Measurements from ENCODE around the gene ADAMTS18. TPM values are rescaled to one million over a fixed set of nuclear protein-coding genes. Genes with fewer than 3 reads are reported as not detected.

The ADAMTS18 gene
- total RNA-seq, 2 experiments from 2014 or later, result not detected

DNA sequence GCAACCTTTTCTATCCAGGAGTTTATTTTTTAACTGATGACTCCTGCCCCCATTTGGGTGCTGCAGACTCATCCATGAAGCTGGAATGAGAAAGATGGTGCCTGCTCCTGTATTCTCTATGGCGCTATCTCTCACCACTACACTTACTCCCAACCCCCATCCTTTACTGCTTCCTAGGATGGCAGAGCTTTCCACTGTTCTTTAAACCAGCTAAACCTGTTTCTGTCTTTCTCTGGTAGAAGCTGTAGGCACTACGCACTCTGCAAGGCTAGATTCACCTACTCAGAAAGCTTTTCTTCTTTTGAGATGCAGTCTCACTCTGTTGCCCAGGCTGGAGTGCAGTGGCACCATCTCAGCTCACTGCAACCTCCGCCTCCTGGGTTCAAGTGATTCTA, 47.0 kb downstream of the ADAMTS18 start:
- no peak overlapping the region for H2AFZ ChIP-seq (ENCODE audit: low read length)
- H3K4me2 ChIP-seq (ENCODE audit: low read length), result no peak overlapping the region
- no peak for DNase-seq (ENCODE audit: low spot score)
- H3K4me1 ChIP-seq (ENCODE audit: insufficient read depth, low read length, poor library complexity, severe bottlenecking), result no peaks in the 10 kb centered on the region
- no peaks in the 10 kb centered on the region for H3K79me2 ChIP-seq (ENCODE audit: insufficient read depth, low read depth, low read length)
- POLR2A ChIA-PET, result interaction anchor here (0.6 kb wide), 1 partner anchor 11 kb away, joined by 4 read pairs; no protein-coding TSS in a partner anchor
- no peak overlapping the region for H3K4me3 ChIP-seq (ENCODE audit: low read depth, low read length, poor library complexity, severe bottlenecking)
- CTCF ChIA-PET (ENCODE audit: unreplicated experiment), result no interaction called here
- H4K20me1 ChIP-seq (ENCODE audit: insufficient read depth, low read length), result no peaks in the 10 kb centered on the region
- H3K9me2 ChIP-seq (ENCODE audit: insufficient read depth, low read length), result no peaks in the 10 kb centered on the region
- H3K27ac ChIP-seq (ENCODE audit: low read depth, low read length, poor library complexity, severe bottlenecking), result no peak overlapping the region
- TF ChIP-seq EZH2phosphoT487 (IDR thresholded peaks at IDR 0.05; ENCODE audit: borderline replicate concordance, low read depth, low read length) (no peak), CTCF (conservative IDR thresholded peaks at IDR 0.05; ENCODE audit: low read length) (no peak)
- BruUV-seq (replicated peaks), result no TSS peak
- no peaks in the 10 kb centered on the region for H3K36me3 ChIP-seq (ENCODE audit: insufficient read depth, low read length)
- intact Hi-C loops (cut with micrococcal nuclease; ENCODE audit: unreplicated experiment), result no loop called here
- H3K9me3 ChIP-seq (ENCODE audit: low read length), result no peaks in the 10 kb centered on the region

GRCh38 chr16:77386831-77387814, 47.7 kb downstream of the ADAMTS18 start:
- no peaks in the 10 kb centered on the region for H3K79me2 ChIP-seq (ENCODE audit: insufficient read depth, low read depth, low read length)
- H3K4me3 ChIP-seq (ENCODE audit: low read depth, low read length, poor library complexity, severe bottlenecking), result no peak overlapping the region
- H3K9me2 ChIP-seq (ENCODE audit: insufficient read depth, low read length), result no peaks in the 10 kb centered on the region

More at GRCh38 chr16:77386831-77387814, 47.7 kb downstream of the ADAMTS18 start:
- no peak for DNase-seq (ENCODE audit: low spot score)
- Histone ChIP-seq H3K9me3 (ENCODE audit: low read length) (no peaks in the 10 kb centered on the region), H3K4me1 (ENCODE audit: insufficient read depth, low read length, poor library complexity, severe bottlenecking) (no peaks in the 10 kb centered on the region), H3K36me3 (ENCODE audit: insufficient read depth, low read length) (no peaks in the 10 kb centered on the region), H2AFZ (ENCODE audit: low read length) (no peak overlapping the region), H3K4me2 (ENCODE audit: low read length) (no peak overlapping the region), H4K20me1 (ENCODE audit: insufficient read depth, low read length) (no peaks in the 10 kb centered on the region), H3K27ac (ENCODE audit: low read depth, low read length, poor library complexity, severe bottlenecking) (no peak overlapping the region)
- ChIA-PET POLR2A (interaction anchor here (0.6 kb wide), 1 partner anchor 11 kb away, joined by 4 read pairs; no protein-coding TSS in a partner anchor), CTCF (ENCODE audit: unreplicated experiment) (no interaction called here)
- TF ChIP-seq CTCF (conservative IDR thresholded peaks at IDR 0.05; ENCODE audit: low read length) (no peak), EZH2phosphoT487 (IDR thresholded peaks at IDR 0.05; ENCODE audit: borderline replicate concordance, low read depth, low read length) (no peak)
- intact Hi-C loops (cut with micrococcal nuclease; ENCODE audit: unreplicated experiment), result no loop called here
- no TSS peak for BruUV-seq (replicated peaks)

Data from OCI-LY7 (cell line).